Upper lobe of right lung (tissue), 1 donor: ENCODE results near the gene ZMYM4. TPM values are rescaled to one million over a fixed set of nuclear protein-coding genes. Genes with fewer than 3 reads are reported as not detected.

Experiments used
- ATAC-seq: fragments of 200-7000 bp; cut with Tn5 transposase; one replicate; pipeline ENCODE4 v1.9.1; 2020; ENCODE audit warnings: mild to moderate bottlenecking, moderate library complexity
- DNase-seq: peaks from one replicate; pipeline ENCODE4 v3.0.0-alpha.2; 2020
- H3K27ac ChIP-seq: fragments of 200-600 bp; one replicate; pipeline ENCODE4 v1.8.0; 2022
- H3K27me3 ChIP-seq: fragments of 200-600 bp; one replicate; pipeline ENCODE4 v1.8.0; 2022; ENCODE audit warnings: mild to moderate bottlenecking
- H3K36me3 ChIP-seq: fragments of 200-600 bp; one replicate; pipeline ENCODE4 v1.8.0; 2022
- H3K4me1 ChIP-seq: fragments of 200-600 bp; one replicate; pipeline ENCODE4 v1.8.0; 2022
- H3K4me3 ChIP-seq: fragments of 200-600 bp; one replicate; pipeline ENCODE4 v1.8.0; 2022; ENCODE audit warnings: mild to moderate bottlenecking
- H3K9me3 ChIP-seq: fragments of 200-600 bp; one replicate; pipeline ENCODE4 v1.8.0; 2022
- intact Hi-C: fragments of 100-400 bp; cut with DNase I; formaldehyde crosslinking; loops from one replicate; pipeline ENCODE4 v1.11.0; 2022
- total RNA-seq: library from RNA; stranded (reverse); fragmentation: NEBNext Ultra II Directional; extraction: Animal tissue kit (Norgen Biotek cat#: 25700); gene quantifications from one replicate; pipeline ENCODE4 v1.2.1, GENCODE V29; 2021
- TF ChIP-seq, protein P1 (sequence below): fragments of 200-600 bp; IDR thresholded peaks from one replicate; pipeline ENCODE4 v1.8.0; 2022; ENCODE audit warnings: antibody characterized with exemption
- donor health status: DM: no; HTN: yes; CAD: no; lungs with severe emphysema.

The ZMYM4 gene
- total RNA-seq, 1 donor from 2014 or later: 48.1 TPM

DNA sequence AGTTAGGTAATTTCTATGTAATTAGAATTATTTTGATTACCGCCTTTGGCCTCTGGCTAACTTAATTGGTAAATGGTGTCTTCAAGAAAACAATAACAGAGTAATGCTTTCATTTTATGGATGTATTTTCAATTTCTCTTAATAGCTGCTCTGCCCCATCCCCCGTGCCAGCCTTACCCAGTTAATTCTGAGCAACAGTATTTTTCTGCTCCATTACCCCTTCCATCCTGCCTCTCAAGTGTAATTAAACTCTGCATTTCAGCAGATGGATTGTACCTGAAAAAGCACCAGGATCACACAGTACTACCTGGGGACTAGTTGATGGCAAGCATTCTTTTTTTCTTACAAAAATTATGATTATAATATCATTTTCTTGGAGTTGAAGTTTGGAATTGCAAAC is 184.5 kb downstream of the ZMYM4 start:
- H3K27me3 ChIP-seq: no peaks in the 10 kb centered on the region
- no peaks in the 10 kb centered on the region for H3K9me3 ChIP-seq
- peak overlapping the region; percentile 70 for H3K27ac ChIP-seq
- ATAC-seq (no peak), DNase-seq (no peak)
- H3K36me3 ChIP-seq: peaks cover 44% of the 10 kb centered on the region
- TF ChIP-seq, protein P1, sequence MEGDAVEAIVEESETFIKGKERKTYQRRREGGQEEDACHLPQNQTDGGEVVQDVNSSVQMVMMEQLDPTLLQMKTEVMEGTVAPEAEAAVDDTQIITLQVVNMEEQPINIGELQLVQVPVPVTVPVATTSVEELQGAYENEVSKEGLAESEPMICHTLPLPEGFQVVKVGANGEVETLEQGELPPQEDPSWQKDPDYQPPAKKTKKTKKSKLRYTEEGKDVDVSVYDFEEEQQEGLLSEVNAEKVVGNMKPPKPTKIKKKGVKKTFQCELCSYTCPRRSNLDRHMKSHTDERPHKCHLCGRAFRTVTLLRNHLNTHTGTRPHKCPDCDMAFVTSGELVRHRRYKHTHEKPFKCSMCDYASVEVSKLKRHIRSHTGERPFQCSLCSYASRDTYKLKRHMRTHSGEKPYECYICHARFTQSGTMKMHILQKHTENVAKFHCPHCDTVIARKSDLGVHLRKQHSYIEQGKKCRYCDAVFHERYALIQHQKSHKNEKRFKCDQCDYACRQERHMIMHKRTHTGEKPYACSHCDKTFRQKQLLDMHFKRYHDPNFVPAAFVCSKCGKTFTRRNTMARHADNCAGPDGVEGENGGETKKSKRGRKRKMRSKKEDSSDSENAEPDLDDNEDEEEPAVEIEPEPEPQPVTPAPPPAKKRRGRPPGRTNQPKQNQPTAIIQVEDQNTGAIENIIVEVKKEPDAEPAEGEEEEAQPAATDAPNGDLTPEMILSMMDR: no peak
- H3K4me3 ChIP-seq: no peak overlapping the region
- peaks cover 48% of the 10 kb centered on the region for H3K4me1 ChIP-seq
- intact Hi-C loops: loop anchor here (5.0 kb wide), 1 partner anchor 114 kb away; no protein-coding TSS in a partner anchor

DNA sequence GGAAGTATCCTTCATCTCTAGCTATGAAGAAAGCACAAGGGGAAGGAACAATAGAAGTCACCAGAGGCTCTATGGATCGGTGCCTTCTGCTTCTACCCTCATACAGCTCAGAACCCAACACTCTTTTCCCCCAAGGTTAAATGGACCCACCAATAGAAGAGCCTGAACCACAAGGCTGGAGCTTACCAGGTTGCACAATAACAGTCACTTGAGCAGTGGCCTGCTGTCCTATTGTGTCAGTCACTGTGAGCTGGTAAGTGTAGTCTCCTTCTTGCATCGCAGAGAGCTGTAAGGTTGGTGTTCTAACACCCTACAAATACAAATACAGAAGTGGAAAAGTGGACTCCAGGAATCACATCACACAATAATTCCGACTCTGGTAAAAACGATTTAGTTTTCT is 185.7 kb downstream of the ZMYM4 start:
- intact Hi-C loops: loop anchor here (5.0 kb wide), 1 partner anchor 113 kb away; no protein-coding TSS in a partner anchor
- Histone ChIP-seq H3K4me1 (peaks cover 38% of the 10 kb centered on the region), H3K36me3 (peaks cover 44% of the 10 kb centered on the region), H3K4me3 (no peak overlapping the region), H3K9me3 (no peaks in the 10 kb centered on the region), H3K27ac (peak overlapping the region; percentile 8), H3K27me3 (no peaks in the 10 kb centered on the region)
- TF ChIP-seq, protein P1: no peak
- ATAC-seq: peak; percentile 22
- no peak for DNase-seq

DNA sequence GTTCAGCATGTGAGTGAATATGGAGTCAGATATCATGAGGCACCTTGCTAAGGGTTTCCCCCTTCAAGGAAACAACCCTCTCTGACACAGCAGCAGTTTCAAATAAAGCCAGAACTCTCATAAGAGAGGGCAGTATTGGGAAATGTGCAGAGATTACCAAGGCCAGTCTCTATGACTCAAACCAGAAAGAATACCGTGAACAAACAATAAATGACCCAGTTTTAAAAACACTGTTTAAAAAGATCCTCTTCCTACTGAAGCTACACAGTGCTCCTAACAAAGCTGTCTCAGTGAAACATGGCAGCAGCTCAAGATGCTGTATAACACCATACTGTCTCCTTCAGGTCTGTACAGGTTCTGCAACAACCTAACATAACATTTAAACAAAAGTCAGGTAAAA is 186.1 kb downstream of the ZMYM4 start:
- Histone ChIP-seq H3K4me3 (no peak overlapping the region), H3K4me1 (peaks cover 38% of the 10 kb centered on the region), H3K27ac (peak overlapping the region; percentile 8), H3K9me3 (no peaks in the 10 kb centered on the region), H3K36me3 (peaks cover 39% of the 10 kb centered on the region), H3K27me3 (no peaks in the 10 kb centered on the region)
- intact Hi-C loops: loop anchor here (5.0 kb wide), 1 partner anchor 113 kb away; no protein-coding TSS in a partner anchor
- DNase-seq: no peak
- ATAC-seq: peak; percentile 15
- TF ChIP-seq, protein P1: no peak

DNA sequence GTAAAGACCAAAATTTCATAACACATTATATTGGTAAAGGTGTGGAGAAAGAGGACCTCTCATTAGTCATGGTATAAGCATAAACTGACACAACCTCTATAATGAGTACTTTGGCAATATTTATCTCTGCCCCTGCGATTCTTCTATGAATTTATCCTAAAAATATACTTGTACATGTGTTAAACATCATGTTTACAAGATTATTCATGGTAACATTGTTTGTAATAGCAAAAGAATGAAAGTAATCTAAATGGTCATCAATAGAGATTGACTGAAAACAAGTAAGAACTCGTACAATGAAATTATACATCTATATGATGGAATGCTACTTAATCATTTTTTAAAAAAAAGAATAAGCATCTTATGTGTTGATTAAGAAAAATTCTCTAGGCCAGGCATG is 192.3 kb downstream of the ZMYM4 start:
- intact Hi-C loops: no loop called here
- H3K27me3 ChIP-seq: no peaks in the 10 kb centered on the region
- H3K36me3 ChIP-seq: peaks cover 71% of the 10 kb centered on the region
- no peaks in the 10 kb centered on the region for H3K4me1 ChIP-seq
- no peak overlapping the region for H3K4me3 ChIP-seq
- TF ChIP-seq, protein P1: no peak
- no peak overlapping the region for H3K27ac ChIP-seq
- no peak for DNase-seq
- no peaks in the 10 kb centered on the region for H3K9me3 ChIP-seq
- ATAC-seq: no peak

DNA sequence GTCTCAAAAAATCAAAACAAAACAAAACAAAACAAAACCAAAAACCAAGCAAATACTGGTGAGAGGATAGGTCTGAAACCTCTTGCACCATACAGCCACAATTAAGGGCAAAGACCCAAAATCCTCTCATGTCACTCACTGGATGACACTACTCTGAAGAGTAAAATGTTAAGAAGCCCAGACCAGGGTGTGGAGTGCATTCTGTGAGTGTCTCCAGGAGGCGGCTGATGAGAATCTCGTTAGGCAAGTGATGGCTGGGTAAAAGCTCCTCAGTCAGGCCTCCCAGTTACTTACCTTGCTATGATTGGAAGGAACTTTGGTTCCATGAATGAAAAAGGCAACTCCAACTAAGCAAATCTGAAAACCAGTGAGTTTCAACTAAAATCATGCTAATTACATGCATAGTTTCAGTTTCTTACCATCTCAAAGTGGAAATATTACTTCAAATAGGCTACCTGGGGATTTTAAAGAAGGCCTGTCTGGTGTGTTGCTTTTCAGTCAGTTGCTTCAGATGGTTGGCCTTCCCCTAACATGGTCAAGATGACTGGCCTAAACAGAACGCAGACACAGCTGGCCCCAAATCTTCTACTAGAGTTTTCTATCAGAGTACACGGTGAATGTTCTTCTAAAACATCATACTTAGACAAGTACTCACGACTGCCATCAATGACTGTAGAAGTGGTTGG is 193.6 kb downstream of the ZMYM4 start:
- intact Hi-C loops: no loop called here
- Histone ChIP-seq H3K27ac (no peak overlapping the region), H3K36me3 (peaks cover 74% of the 10 kb centered on the region), H3K4me1 (no peaks in the 10 kb centered on the region), H3K27me3 (no peaks in the 10 kb centered on the region), H3K4me3 (no peak overlapping the region), H3K9me3 (no peaks in the 10 kb centered on the region)
- ATAC-seq (no peak), DNase-seq (no peak)
- TF ChIP-seq, protein P1: no peak
